Smooth muscle cell (in vitro differentiated cells): ENCODE data around the gene MRPL52. TPM values are rescaled to one million over a fixed set of nuclear protein-coding genes. Genes with fewer than 3 reads are reported as not detected.
"Not testable (repeated sequence)": the region's sequence is repeated elsewhere in the genome, so short reads cannot be mapped to it uniquely, and the experiment has no call there.

Source experiments
- DNase-seq: peaks from one replicate; lab custom pipeline; 2025; ENCODE audit not compliant: unreplicated experiment; lab: John Stamatoyannopoulos, UW
- H2AFZ ChIP-seq: fragments of 200-600 bp; sonication (generic); 2 replicates; pipeline ENCODE4 v1.6.0; 2016; ENCODE audit warnings: antibody characterized with exemption, low read depth, mild to moderate bottlenecking
- H3F3A ChIP-seq: fragments of 200-600 bp; sonication (generic); 2 replicates; pipeline ENCODE4 v1.6.0; 2017; ENCODE audit warnings: antibody characterized with exemption, low read depth
- H3K27ac ChIP-seq: fragments of 200-600 bp; sonication (generic); 2 replicates; pipeline ENCODE4 v1.5.1; 2016; ENCODE audit warnings: low read depth, mild to moderate bottlenecking
- H3K27me3 ChIP-seq: fragments of 200-600 bp; sonication (generic); 2 replicates; pipeline ENCODE4 v1.6.1; 2016; ENCODE audit warnings: low read depth, mild to moderate bottlenecking
- H3K36me3 ChIP-seq: fragments of 200-600 bp; sonication (generic); 2 replicates; pipeline ENCODE4 v1.5.1; 2016; ENCODE audit warnings: low read depth
- H3K4me1 ChIP-seq: fragments of 200-600 bp; sonication (generic); 2 replicates; pipeline ENCODE4 v1.5.1; 2016; ENCODE audit warnings: low read depth
- H3K4me2 ChIP-seq: fragments of 200-600 bp; sonication (generic); 2 replicates; pipeline ENCODE4 v1.6.0; 2016; ENCODE audit warnings: mild to moderate bottlenecking
- H3K4me3 ChIP-seq: fragments of 200-600 bp; sonication (generic); 2 replicates; pipeline ENCODE4 v1.5.1; 2016; ENCODE audit warnings: mild to moderate bottlenecking
- H3K79me2 ChIP-seq: fragments of 200-600 bp; sonication (generic); 2 replicates; pipeline ENCODE4 v1.6.0; 2016; ENCODE audit warnings: low read depth, mild to moderate bottlenecking
- H3K9ac ChIP-seq: fragments of 200-600 bp; sonication (generic); 2 replicates; pipeline ENCODE4 v1.6.0; 2016; ENCODE audit warnings: low read depth
- H3K9me3 ChIP-seq: fragments of 200-600 bp; sonication (generic); replicated peaks from 2 replicates; pipeline ENCODE4 v1.5.1; 2016; ENCODE audit warnings: low read depth
- H4K20me1 ChIP-seq: fragments of 200-600 bp; sonication (generic); 2 replicates; pipeline ENCODE4 v1.6.0; 2016; ENCODE audit warnings: low read depth
- WGBS: methylation state at CpG from one replicate; pipeline ENCODE4 v1.1.7; 2016; ENCODE audit warnings: low lambda C conversion rate; 5-methylcytosine and 5-hydroxymethylcytosine counted together
- polyA plus RNA-seq: library from polyadenylated mRNA; unstranded; fragments of >200 nt; fragmentation: Nextera tagmentation; extraction: Ambion mirVana; gene quantifications from 2 replicates; pipeline ENCODE4 v1.2.1, GENCODE V29; 2016
- total RNA-seq: library from RNA; depleted of rRNA; stranded (reverse); fragments of >200 nt; gene quantifications from 2 replicates; pipeline ENCODE4 v1.2.3, GENCODE V29; 2014
- TF ChIP-seq, protein P1 (sequence below): fragments of 200-600 bp; sonication (generic); IDR thresholded peaks from 2 replicates; pipeline ENCODE4 v1.5.1; 2017; ENCODE audit warnings: borderline replicate concordance, mild to moderate bottlenecking, antibody characterized with exemption; ENCODE audit not compliant: insufficient read depth, poor library complexity, severe bottlenecking

The MRPL52 gene
- total and polyA plus RNA-seq, 2 experiments from 2014 or later, result 220 to 274 TPM

- Histone ChIP-seq H3K4me1 (peaks cover 27% of the 10 kb centered on the region), H3K4me3 (peak overlapping the region; percentile 63), H3K36me3 (no peaks in the 10 kb centered on the region), H3K4me2 (peak overlapping the region; percentile 92), H3K27me3 (no peaks in the 10 kb centered on the region), H2AFZ (peak overlapping the region; percentile 77), H3K9ac (no peak overlapping the region), H3K9me3 (no peaks in the 10 kb centered on the region), H3F3A (peaks cover 33% of the 10 kb centered on the region), H3K27ac (peak overlapping the region; percentile 100), H4K20me1 (no peaks in the 10 kb centered on the region), H3K79me2 (no peaks in the 10 kb centered on the region)
- TF ChIP-seq, protein P1, sequence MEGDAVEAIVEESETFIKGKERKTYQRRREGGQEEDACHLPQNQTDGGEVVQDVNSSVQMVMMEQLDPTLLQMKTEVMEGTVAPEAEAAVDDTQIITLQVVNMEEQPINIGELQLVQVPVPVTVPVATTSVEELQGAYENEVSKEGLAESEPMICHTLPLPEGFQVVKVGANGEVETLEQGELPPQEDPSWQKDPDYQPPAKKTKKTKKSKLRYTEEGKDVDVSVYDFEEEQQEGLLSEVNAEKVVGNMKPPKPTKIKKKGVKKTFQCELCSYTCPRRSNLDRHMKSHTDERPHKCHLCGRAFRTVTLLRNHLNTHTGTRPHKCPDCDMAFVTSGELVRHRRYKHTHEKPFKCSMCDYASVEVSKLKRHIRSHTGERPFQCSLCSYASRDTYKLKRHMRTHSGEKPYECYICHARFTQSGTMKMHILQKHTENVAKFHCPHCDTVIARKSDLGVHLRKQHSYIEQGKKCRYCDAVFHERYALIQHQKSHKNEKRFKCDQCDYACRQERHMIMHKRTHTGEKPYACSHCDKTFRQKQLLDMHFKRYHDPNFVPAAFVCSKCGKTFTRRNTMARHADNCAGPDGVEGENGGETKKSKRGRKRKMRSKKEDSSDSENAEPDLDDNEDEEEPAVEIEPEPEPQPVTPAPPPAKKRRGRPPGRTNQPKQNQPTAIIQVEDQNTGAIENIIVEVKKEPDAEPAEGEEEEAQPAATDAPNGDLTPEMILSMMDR, result no peak
- no peak for DNase-seq
- WGBS, result 93% methylated on average over 2 of the region's 2 CpGs
These were observed 22.9 kb downstream of the MRPL52 start for GRCh38 chr14:22852599-22852939.

DNA sequence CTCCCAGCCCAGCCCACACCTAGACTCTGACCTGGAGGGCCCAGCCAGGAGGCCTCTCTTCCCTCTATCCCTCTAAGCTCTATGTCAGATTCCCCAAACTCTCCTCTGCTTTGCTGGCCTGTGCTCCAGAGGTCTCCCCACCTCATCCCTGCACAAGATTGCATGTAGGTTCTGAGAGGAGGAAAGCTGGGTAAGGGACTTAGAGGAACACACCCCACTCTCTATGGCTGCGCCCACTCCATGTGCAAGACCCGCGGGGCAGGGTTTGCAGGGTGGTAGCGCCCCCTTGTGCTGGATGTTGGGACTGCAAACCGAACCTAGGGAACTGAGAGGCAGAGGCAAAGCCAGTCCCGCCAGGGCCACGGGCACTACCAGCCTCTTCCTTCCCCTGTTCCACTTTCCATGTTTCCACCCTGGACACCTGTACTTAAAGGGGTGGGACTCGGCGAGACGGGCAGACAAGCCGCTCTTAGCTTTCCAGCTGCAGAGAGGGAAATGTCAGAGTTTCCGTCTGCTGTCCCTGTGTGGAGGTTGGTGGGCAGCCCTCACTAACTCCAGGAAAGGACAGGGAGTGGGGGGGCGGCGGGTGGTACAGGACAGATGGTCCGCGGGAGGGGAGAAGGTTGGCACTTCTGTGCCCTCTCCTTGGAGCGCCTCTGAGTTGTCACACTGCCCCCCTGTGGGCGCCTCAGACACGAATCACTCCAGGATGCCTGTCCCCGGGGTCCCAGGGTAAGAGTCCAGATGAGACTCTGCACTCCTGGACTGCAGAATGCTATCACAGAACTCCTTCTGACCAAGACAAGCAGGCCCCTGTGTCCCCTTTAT, 23.5 kb downstream of the MRPL52 start:
- Histone ChIP-seq H3K9me3 (no peaks in the 10 kb centered on the region), H3K9ac (peak overlapping the region; percentile 68), H3K4me3 (peak overlapping the region; percentile 63), H3K36me3 (no peaks in the 10 kb centered on the region), H3F3A (peaks cover 27% of the 10 kb centered on the region), H3K4me1 (peaks cover 21% of the 10 kb centered on the region), H3K27ac (peak overlapping the region; percentile 100), H3K27me3 (no peaks in the 10 kb centered on the region), H4K20me1 (no peaks in the 10 kb centered on the region), H3K4me2 (peak overlapping the region; percentile 92), H2AFZ (peak overlapping the region; percentile 77), H3K79me2 (no peaks in the 10 kb centered on the region)
- WGBS, result 5% methylated on average over 19 of the region's 20 CpGs
- peak; percentile 84 for DNase-seq
- TF ChIP-seq, protein P1, result peak; percentile 91

GRCh38 chr14:22854296-22854695, 24.6 kb downstream of the MRPL52 start:
- H3K9me3 ChIP-seq, H3K36me3 ChIP-seq, H3K27ac ChIP-seq, H3K4me2 ChIP-seq, H4K20me1 ChIP-seq, H3K79me2 ChIP-seq, H3K27me3 ChIP-seq, H2AFZ ChIP-seq, H3K9ac ChIP-seq, H3K4me3 ChIP-seq, DNase-seq, H3K4me1 ChIP-seq: not testable (repeated sequence)
- H3F3A ChIP-seq, result peaks cover 17% of the 10 kb centered on the region
- 96% methylated on average over 11 of the region's 11 CpGs for WGBS

GRCh38 chr14:22854963-22855724, 25.5 kb downstream of the MRPL52 start:
- Histone ChIP-seq H3K36me3 (no peaks in the 10 kb centered on the region), H2AFZ (no peak overlapping the region), H3K9me3 (no peaks in the 10 kb centered on the region), H3K4me2 (no peak overlapping the region), H3K79me2 (no peaks in the 10 kb centered on the region), H3K4me3 (no peak overlapping the region), H3K27ac (no peak overlapping the region), H3K27me3 (no peaks in the 10 kb centered on the region), H3K9ac (no peak overlapping the region), H3F3A (peaks cover 9% of the 10 kb centered on the region), H3K4me1 (peaks cover 7% of the 10 kb centered on the region), H4K20me1 (no peaks in the 10 kb centered on the region)
- 93% methylated on average over 8 of the region's 8 CpGs for WGBS
- TF ChIP-seq, protein P1, result no peak
- no peak for DNase-seq
